ENCODE measurements around the gene CD82.
"Not testable (repeated sequence)": the region's sequence is repeated elsewhere in the genome, so short reads cannot be mapped to it uniquely, and the experiment has no call there.

Gene CD82

DNA sequence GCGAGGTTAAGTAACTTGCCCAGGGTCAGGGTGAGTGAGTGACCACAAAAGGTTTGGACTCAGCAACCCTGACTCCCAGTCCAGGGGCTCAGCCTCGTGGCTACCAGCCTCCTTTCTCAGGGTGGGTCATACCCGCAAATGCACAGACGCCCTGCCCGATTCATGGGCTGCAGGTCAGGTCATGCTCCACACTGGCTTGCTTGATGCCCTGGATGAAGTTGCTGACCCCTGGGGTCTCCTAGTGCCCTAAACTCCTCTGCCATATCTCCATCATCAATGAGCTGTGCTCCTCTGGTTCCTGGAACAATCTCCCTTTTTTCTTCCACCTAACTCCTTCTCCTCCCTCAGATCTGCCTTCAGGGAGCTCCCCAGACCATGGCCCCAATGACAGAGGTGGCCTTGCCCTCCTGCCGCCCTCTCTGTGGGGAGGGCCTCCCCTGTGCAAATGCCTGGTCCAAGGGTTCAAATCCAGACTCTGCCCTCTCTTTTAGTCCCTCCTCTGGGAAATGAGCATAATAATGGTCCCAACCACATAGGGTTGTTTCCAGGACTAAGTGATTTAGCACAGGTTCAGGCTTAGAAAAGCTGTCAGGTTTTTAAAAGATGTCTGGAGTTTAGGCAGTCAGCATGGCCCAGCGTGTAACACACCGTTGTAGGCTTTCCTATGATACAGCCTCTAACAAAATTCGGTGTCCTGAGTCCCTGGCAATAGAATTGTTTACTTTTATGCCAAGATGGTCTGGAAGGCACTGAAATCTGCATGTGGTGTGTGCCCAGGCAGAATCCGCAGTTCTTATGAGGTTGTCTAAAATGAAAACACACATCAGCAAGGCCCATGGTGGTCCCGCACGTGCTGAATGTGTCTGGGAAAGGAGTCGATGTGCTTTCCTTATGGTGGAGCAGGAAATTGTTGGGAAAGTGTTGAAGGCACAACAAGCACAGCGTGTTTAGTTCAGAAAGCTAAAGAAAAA, 63.6 kb downstream of the CD82 start:
- DNase-seq = no peak

DNA sequence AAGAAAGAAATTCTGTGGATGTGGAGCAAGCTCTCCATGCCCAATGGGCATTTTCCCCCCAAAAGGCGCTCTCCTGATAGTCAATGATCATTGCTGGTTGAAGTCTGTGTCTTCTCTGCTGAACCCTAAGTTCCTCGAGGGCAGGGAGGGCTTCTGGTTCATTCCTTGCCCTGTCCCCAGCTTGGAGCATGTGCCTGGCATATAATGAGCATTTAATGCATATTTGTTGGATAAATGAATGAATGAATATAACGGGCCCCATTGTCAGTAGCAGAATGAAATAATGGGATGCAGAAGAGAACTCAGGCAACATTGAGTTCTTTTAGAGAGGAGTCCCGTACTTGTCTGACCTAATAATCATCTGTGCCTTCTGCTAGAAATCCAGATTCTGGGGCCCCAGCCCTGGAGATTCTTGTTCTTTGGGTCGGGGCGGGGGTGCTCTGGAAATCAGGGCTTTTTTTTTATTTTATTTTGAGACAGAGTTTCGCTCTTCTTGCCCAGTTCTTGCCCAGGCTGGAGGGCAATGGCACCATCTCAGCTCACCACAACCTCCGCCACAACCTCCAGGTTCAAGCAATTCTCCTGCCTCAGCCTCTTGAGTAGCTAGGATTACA, 64.4 kb downstream of the CD82 start:
- peak in 6 of 58 donors; percentile 24 to 73 (median 32) for DNase-seq

DNA sequence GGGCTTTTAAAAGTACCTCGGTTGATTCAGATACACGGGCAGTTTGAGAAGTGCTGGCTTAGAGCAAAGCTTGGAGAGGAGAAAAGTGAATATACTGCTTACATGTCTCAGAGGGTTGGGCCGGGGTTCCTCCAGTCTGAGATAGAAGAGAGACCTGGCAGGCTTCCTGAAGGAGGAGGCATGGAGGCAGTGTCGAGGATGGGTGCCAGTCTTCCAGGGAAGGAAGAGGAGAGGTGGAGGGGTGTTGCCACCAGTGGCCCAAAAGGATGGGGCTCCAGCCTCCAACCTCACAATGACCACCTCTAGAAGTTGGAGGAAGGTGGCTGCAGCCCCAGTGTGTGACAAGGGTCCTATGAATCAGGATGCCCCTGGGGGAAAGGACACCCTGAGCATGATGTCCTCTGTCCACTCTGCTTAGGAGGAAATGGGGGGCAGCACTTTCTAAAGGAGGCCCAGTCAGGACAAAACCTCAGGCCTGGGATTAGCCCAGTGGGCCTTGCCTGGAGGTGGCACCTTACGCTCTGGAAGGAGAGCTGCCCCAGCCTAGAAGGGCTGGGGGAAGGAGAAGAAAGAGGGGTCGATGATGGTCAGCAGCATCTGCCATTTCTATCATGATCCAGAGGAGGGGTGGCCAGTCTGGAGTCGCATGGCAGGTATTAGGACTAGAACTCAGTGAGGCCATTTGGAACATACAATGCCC, 65.2 kb downstream of the CD82 start:
- no peak for DNase-seq

DNA sequence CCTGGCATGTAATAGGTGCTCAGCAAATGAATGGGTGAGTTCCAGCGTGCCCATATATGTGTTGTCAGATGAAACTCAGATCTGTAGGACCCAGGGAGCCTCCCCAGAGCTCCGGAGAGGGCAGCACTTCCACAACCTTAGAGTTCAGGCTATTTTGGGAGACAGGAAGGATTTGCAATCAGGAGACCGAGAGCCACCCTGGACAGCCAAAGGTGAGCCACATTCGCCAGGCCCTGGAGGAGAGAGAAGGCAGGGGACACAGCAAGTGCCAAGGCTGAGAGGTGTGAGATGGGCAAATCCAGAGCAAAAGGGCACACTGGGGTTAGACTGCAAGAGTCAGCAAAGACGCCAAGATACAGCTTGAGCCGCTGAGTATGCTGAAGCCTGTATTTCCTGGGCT, 66.4 kb downstream of the CD82 start:
- DNase-seq = no peak

DNA sequence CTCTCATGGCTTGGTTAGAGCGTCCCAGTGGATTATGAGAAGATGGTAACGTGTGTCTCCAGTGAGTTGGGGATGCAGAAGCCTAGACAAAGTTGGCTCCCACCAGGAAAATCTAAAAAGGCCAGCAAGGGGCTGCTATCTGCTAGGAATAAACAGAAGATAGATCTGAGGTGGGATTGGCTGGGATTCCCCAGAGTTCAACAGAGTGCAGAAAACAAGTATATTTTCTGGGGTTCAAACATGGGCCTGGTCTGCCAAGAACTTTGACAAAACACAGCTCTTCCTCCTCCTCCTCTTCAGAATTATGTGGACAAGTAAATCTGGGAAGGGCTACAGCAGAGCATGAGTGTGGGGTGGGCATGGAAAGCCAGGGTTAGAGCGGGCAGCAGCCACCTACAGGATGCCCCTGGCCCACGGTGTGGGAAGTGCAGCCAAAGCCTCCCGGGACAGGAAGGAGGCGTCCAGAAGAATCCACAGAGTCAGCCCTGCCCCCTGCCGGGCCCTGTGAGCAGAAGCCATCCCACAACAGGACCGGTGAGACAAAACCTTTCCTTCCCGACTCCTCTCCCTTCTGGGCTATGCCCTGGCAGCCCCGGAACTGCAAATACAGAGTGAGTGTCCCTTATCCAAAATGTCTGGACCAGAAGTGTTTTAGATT, 67.1 kb downstream of the CD82 start:
- DNase-seq = peak in 8 of 58 donors; percentile 24 to 49 (median 30)

DNA sequence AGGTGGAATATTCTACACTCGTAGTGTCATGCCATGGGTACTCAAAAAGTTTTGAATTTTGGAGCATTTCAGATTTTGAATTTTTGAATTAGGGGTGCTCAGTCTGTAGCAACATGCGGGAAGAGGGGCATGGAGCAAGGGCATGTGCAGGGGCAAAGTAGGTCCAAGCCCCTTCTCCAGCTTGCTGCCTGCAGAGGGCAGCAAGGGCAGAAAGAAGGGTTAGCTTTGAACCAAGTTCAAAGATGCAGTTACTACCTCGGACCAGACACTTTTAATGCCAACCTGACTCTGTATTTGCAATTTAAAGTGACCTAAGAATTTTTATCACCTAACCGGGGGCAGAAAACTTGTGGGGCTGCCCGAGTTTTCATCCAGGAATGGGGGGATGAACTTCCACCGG, 68.2 kb downstream of the CD82 start:
- no peak for DNase-seq

DNA sequence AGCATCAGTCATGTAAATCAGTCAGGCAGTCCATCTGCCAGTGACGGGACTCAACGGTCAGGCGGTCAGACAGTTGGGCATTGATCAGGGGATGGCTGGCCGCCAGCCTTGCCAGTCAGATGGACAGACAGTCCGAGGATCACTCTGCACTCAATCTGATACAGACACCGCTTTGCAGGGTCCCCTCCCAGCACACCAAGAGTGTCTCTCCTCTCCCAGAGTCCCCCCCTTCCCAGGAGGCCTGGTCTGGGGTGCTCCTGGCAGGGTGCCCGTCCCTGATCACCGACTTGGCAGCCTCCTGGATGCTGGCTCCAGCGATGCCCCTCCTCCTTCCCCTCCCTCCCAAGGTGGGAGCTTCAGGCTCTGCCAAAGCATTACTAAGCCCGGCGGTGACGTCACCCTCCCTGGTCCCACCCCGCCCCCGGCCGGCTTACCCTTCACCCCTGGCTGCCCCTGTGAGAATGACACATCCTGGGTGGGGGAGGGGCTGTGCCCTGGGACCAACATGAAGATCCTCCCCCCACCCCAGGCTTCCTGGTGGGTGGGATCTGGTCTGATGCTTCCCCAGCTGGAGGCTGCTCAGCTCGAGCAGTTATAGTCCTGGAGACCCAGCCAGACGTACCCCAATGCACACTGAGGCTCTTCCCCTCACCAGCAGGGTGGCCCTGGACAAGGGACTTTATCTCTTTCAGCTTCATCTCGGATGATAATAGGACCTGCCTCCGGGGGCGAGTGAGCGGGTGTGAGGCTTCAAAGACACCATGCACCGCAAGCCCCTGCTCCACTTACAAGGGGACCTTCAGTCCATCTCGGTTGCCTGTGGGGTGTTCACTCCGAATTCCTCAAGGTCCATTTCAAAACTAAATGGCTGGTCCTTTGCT, 69.2 kb downstream of the CD82 start:
- peak in 40 of 58 donors; percentile 31 to 98 (median 70) for DNase-seq

DNA sequence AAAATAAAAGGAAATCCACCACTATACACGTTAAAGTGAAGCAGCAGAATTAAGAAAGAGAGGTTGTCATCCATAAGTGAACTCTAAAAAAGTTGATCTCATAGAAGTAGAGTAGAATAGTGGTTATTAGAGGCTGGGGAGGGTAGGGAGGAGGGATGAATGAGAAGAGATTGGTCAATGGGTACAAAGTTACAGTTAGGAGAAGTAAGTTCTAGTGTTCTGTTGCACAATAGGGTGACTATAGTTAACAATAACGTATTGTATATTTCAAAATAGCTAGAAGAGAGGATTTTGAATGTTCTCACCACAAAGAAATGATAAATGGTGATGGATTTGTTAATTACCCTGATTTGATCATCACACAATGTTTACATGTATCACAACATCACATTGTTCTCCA, 72.0 kb downstream of the CD82 start:
- DNase-seq = no peak

DNA sequence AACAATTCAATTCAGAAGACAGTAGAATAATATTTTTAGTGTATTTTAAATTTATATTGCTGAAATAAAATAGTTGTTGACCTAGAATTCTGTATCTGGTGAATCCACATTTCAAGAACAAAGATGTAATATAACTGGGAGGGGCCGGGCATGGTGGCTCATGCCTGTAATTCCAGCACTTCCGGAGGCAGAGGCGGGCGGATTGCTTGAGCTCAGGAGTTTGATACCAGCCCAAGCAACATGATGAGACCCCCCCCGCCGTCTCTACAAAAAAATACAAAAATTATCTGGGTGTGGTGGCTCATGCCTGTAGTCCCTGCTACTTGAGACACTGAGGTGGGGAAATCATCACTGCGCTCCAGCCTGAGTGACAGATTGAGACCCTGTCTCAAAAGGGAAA, 72.6 kb downstream of the CD82 start:
- no peak for DNase-seq

DNA sequence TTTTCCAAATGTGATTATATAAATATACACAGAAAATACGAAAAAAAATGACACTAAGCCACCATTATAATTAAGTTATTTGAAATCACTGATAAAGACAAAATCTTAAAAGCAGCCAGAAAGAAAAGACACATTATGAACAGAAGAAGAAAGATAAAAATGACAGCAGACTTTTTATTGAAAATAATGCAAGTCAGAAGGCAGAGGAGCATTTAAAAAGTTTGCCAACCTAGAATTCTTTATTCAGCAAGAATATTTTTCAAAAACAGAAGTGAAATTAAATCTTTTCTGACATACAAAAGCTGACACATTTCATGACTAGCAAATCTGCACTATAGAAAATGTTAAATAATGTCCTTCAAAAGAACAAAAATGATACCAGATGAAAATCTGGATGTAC, 77.8 kb downstream of the CD82 start:
- no peak for DNase-seq

DNA sequence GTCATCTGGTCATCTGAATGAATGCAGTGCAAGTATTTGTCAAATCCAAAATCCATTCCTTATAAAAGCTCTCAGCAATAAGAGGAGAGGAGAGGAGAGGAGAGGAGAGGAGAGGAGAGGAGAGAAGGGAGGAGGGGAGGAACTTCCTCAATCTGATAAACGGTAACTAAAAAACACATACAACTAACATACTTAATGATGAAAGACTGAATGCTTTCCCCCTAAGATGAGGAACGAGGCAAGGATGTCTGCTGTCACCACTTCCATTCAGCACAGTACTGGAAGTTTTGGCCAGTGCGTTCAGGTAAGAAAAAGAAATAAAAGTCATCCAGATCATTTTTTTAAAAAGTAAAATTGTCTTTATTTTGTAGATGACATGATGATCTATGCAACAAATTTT, 80.4 kb downstream of the CD82 start:
- DNase-seq = no peak

DNA sequence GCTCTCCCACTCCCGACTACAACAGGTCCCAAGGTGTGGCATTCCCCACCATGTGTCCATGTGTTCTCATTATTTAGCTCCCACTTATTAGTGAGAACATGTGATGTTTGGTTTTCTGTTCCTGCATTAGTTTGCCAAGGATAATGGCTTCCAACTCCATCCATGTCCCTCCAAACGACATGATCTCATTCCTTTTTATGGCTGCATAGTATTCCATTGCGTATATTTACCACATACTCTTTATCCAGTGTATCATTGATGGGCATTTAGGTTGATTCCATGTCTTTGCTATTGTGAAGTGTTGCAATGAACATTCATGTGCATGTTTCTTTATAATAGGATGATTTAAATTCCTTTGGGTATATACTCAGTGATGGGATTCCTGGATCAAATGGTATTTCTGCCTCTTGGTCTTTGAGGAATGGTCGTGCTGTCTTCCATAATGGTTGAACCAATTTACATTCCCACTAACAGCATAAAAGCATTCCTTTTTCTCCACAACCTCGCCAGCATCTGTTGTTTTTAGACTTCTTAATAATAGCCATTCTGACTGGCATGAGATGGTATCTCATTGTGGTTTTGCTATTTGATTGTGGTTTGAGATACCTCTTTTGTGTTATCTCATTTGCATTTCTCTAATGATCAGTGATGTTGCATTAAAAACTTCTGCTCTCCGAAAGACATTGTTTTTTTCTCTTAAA, 81.9 kb downstream of the CD82 start:
- DNase-seq = not testable (repeated sequence)

DNA sequence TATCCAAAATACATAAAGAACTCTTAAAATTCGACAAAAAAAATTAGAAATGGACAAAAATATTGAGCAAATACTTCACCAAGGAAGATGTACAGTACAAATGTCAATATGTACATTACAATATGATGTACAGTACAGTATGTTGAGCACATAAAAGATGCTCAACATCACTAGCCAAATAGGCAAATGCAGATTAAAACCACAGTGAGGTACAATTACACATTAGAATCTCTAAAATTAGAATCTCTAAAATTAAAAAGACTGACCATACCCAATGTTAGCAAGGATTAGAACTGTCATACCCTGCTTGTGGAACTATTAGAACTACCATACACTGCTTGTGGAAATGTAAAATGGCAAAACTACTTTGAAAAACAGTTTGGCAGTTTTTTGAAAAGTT, 82.6 kb downstream of the CD82 start:
- no peak for DNase-seq

DNA sequence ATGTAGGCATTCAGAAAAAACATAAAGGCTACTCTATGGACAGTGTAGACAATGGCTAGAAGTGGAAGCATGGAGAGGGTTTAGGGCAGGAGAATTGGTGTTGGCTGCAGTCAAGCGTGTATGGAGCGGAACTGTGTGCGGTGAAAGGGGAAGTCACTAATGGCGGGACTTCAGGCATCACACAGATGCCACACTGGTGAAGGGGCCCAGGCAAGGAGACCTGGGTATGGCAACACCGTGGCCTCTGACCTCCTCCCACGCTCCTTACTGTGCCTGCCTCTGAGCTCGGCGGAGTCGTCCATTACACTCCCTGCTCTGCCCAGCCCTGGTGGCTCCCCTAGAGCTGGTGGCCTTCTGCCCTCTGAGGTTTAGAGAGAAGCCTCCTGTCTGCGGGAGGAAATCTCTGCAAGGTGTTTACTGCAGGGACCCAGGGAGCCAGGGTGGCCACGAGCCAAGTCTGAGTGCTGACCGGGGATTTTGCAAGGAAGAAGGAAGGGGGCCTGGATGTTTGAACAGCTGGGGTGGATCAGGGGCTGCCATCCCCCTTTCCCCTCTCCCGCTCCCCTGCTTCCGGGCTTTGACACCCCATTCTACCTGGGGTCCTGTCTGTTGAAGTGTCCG, 86.2 kb downstream of the CD82 start:
- DNase-seq = no peak

DNA sequence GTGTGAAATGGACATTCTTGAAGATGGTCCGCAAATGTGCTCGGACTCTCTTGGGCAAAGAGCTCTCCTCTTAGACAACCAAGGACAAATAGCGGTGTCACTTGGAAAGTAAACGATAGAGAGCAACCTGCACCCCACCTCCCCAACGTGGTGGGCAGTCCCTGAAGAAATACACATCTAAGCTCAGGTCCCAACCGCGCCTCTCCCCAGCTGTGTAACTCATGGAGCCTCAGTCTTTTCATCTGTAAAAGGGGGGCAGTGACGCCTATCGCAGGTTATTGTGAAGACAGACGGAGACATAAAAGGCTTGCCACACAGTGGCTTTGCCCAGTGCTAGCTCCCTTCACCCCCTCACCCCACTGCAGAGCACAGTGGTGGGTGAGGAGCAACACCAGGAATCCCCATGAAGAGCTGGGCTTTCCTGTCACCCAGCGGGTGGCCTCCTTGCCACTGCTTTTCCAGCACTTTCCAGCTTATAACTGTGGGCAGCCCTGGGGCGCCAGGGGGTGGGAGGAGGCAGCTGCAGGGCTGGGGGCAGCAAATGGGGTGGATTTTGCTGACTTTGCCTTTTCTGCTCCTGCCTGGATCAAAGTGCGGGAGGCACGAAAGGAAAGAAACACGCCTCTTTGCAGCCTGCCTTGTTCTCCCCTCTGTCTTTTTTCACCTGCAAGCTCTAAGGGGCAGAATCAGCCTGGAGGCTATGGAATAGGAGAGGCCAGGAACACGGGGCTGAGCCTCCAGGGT, 87.6 kb downstream of the CD82 start:
- no peak for DNase-seq

DNA sequence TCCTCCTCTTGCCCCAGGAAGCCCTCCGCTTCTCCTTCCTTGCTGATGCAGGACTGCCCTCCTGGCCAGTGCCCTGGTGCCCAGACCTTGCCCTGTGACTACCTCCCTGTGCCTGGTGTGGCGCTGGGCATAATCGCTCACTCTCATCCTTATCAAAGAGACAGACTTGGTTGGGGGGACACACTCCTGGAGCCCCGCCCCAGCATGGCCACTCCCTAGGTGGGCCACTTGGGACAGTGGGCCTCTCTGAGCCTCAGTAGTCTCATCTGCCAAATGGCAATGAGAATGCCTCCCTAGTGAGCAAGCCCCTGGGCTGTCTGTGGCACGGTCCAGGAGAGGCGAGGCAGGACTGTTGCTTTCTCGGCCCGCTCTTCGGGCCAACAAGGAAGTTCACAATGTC, 88.6 kb downstream of the CD82 start:
- no peak for DNase-seq

DNA sequence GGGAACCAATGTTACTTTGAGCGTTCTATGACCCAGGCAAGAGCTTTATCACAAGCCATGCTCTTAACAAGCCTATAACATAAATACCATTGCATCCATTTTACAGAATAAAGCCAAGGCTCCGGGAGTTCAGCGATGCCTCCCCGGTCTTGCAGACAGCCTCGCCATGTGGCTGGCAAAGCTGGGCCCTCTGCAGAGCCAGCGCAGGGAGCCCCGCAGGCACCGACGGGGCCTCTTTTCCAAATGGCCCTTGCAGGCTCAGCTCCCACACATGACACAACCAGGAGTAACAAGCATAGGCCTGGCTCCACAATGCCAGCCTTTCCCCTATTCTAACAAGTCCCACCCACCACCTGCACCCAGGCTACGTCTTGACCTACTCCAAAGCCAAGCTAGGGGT, 89.1 kb downstream of the CD82 start:
- no peak for DNase-seq

DNA sequence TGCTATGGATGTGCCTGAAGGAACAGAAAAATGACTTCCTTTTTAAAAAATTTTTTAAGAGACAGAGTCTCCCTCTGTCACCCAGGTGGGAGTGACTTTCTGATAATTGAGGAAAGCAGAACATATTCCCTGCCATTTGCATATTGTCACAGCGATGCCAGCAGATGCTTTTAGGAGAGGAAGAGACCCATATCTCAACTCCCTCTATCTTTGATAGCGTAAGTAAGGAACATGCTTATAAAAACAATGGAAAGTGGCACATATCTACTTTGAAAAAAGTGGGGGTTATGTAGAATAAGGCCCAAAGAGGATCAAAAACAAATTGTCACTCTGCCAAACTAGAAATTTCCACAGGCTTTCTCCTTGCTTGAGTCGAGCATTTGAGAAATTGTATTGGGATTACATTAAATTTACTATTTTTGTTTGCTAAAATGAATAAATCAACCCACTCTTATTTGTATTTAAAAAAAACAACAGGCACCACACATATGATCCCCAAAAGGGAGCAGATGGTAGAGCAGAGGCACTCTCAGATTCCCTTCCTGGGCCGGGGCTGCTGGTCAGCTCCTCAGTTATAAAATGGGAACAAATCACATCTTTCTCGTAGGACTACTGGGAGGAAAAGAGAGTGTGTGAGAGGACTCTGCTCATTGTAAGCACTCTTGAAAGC, 92.5 kb downstream of the CD82 start:
- DNase-seq = no peak
